GM19438 (cell line): ENCODE results near the gene UBE2J2.

Experiments used
- ATAC-seq: cut with Tn5 transposase; IDR thresholded peaks from one replicate; pipeline ENCODE4 v1.9.1; 2021; ENCODE audit warnings: low read depth; ENCODE audit not compliant: unreplicated experiment

Gene UBE2J2

DNA sequence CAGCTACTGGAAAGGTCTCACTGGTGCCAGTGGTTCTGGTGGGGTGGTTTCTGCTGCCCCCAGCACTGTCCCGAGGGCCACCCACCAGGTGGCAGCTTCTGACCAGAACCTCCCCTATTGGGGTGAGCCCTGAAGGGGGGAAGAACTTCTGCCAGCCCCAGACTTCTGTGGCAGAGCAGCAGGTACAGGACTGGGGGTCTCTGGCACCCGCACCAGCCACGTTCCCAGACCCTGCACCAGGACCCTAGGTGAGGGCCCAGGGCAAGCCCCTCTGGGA is 36.4 kb upstream of the UBE2J2 start:
- ATAC-seq, result no peak

DNA sequence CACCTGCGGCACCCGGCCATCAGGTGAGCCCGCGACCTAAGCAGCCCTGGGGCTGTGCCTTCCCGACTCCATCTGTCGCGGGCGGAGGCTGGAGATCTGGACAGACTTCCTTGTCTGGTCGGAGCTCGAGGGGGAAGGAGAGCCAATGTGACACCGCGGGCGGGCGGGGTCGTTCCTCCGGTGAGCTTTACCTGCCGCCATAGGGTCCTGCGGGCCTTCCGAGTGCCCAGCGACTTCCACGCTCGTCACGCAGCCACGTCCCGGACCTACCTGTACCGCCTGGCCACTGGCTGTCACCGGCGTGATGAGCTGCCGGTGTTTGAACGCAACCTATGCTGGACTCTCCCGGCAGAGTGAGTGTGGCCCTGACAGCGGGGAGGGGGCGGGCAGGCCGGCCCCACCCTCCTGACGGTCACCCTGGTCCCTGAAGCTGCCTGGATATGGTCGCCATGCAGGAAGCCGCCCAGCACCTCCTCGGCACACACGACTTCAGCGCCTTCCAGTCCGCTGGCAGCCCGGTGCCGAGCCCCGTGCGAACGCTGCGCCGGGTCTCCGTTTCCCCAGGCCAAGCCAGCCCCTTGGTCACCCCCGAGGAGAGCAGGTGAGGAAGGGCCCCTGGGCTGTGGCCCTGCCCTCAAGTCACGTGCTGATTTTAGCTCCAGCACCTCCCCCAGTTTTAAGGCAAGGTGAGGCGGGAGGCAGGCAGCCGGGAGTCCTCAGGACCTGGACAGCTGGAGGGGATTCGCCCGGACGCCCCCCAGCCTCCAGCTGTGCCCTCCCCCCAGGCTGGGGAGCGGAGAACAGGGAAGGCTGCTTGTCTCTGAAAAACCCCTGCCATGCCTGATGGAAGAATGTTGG is 35.8 kb upstream of the UBE2J2 start:
- no peak for ATAC-seq

DNA sequence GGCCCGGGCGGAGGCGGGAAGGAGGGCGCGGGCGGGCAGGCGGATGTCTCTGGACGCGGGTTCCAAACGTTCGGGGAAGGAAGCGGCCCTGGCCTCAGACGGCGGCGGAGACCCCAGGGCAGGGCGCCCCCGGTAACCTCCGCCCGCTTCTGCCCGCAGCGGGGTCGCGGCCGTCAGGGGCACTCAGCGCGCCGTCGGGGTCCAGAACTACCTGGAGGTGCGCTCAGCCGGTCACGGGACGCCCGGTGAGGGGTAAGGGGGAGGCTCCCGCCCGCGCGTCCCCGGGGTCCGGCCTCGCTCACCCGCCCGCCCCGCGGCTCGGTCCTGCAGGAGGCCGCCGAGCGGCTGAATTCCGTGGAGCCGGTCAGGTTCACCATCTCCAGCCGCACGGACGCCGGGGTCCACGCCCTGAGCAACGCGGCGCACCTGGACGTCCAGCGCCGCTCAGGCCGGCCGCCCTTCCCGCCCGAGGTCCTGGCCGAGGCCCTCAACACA is 35.1 kb upstream of the UBE2J2 start:
- ATAC-seq, result no peak

DNA sequence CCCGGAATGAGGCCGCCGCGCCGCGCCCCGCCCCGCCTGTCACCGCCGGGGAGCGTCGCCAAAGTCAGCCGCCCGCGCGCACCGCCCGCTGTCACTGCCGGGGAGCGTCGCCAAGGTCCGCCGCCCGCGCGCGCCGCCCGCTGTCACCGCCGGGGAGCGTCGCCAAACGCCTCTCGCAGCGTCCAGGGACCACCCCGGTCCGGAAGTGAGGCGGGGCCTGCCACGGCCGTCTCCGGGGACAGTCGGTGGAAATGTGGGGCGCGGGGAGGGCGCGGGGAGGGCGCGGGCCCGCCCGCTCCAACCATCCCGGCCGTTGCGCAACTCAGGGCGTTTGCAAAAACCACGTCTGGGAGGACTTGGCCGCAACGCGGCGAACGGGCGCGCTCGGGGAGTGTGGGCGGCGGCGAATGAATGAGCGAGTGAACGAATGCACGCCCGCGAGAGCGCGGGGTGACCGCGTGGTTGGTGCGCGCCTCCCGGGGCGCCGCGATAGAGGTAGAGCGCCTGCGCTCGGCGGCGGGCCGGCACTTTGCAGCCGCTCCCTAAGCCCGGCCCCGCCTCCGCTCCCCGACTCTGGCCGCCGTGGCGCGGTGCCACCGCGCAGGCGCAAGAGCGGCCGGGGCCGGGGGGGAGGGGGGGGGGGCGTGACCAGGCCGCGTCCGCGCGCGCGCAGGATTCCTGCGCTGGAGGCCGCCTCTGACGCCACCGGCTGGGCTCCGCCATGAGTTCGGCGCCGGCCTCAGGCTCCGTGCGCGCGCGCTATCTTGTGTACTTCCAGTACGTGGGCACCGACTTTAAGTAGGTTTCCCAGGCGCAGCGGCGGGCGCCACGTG is 34.5 kb upstream of the UBE2J2 start, which contains the start of the genes ACAP3 and PUSL1:
Gene ACAP3, minus strand, starts transcription at position 8 of the 833 bp plus-strand sequence. CDS start 115 bp downstream, outside the sequence.
Gene PUSL1, plus strand, starts transcription at position 675 of the 833 bp plus-strand sequence. Its CDS starts 47 bp downstream, at position 722.
- ATAC-seq, result peak; percentile 44

DNA sequence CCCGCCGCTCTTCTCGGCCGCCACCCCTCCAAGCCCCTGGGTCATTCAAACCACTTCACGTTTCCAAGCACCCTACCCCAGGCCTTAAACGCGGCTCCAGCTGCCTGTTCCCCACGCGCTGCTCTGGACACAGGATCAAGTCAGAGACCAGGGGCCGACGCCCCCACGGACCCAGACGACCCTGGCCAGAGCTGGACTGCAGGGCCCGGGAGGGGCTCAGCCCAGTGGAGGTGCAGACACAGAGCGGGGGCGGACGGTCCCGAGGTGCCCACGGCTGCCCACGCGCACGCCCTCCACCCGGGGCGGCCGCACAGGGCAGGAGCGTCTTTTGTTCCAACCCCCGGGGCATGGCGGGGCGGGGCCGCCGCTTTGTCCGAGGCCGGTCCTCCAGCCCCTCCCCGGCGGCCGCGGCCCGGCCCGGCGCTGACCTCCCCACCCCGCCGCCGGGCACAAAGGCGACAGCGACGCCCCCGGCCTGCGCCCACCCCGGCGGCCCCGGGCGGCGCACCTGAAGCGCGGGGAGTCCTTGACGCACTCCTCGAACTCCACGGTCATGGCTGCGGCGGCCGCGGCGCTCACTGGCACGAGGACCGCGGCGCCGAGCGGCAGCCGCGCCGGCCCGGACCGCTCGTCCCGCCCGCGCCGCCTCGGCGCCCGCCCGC is 33.7 kb upstream of the UBE2J2 start:
- peak; percentile 6 for ATAC-seq

DNA sequence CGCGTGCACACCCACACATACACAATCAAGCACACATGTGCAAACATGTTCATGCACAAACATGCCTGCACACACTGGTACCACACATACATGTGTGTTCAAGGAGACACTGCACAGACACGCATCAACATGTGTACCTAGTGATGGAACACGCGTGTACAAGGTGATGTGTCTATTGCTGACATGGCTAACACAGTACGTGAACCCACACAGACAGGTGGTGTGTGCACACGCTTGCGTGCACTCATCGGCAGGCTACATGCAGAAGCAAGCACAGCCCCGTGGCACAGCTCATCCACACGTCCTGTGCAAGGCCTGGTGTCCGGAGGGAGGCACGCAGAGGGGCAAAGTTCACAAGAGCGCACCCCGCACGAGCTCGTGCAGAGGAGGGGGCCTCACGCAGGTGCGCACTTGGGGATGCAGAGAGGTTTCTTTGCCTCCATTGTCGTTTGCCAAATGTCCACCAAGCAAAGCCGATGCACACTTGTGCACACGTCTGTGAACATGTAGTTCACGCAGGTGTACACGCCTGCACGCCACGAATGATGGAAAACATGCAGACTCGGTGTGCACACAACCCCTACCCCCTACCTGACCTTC is 33.1 kb upstream of the UBE2J2 start:
- no peak for ATAC-seq

DNA sequence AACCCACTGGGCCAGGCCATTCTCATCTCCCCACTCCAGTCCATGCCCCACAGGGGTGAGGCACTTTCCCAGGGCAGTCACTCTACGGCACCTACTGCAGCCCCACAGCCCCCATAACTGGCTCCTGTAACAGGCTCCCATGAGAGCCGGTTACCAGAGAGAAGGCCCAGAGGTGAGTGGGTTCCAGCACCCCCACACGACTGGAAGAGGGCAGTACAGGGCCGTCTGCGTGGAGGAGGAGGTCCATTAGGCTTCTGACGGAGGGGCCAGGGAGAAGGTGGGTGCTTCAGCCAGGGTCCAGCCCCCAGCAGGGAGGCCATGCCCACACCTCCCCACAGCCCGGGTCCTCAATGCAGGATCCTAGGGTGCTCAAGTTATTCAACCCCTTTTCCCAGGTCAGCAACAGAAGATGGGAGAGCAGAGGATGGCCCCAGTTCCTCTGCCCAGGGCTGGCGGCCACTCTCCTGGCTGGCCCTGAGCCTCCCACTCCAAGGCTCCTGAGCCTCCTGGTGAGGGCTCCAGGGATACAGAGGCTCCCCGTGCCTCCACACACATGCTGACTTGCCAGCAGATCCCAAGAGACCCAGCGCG is 32.5 kb upstream of the UBE2J2 start:
- no peak for ATAC-seq

DNA sequence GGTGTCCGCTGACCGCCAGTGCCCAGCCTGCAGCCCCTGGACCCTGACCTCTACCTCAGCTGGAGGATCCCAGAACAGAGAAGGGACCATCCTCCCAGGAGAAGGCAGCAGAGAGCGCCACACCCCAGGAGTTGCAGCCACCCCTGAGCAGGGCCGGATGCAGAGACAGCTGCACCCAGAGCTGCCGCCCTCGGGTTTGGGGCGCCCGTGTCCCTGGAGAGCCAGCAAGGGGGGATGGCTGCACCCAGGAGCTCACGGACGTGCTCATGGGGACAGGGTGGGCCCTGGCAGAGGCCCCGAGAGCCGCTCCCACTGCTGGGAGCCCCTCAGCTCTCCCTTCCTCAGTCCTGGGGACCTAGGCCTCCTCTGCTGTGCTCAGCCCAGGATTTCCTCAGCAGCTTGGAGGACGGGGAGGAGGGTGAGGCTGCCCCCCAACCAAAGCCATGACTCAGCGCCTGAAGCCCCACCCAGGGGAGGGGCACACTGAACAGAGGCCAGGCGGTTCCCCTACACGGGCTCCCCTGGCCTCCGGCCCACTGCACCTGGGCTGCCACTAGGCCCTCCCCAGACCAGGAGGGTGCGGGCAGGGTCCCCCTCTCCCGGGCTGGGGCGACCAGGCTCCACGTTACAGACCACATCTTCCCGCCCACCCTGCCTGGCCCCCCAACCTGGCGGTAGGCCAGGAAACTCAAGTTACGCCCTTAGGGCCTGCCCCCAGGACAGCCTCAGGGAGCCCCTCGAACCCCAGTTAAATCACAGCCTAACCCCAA is 31.8 kb upstream of the UBE2J2 start:
- peak; percentile 35 for ATAC-seq

DNA sequence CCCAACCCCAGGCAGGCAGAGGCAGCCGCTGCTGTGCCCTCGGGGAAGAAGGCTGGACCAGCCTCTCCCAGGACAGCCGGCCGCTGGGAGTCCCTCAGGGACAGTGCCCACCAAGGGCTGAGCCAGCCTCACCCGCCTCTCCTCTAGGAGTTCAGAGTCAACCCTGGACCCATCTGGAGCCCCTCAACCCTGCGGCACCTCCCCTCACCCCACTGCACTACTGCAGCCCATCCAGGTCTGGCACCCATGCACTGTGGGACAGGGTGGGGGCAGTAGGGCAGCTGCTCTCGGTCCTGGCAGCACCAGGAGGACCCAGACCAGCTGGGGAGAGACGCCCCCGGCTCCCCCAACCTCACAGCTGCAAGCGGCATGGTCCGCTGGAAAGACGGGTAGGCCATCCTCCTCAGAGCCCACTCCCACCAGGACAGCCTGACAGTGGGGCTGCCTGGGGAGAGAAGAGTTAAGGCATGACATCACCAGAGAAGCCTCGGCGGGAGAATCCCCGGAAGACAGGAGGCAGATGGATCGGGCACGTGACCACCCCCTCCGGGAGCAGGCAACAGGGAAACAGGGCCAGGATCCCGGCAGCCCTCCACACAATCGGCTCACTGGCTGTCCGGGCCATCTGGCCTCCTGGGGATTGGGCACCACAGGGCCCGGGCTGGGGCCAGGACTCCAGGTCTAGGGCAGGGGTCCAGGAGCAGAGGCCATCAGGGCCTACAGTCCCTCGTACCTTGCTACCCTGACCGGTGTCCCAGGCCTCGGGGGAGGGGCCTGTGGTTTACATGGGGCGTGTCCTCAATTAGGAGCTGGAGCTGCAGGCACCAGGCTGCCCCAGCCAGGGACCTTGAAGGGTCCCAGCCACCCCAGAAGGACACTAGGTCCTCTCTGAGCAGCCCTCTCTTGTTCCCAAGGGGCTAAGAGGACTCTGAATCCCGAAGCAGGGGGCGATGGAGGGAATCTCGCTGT is 31.0 kb upstream of the UBE2J2 start:
- ATAC-seq, result no peak

DNA sequence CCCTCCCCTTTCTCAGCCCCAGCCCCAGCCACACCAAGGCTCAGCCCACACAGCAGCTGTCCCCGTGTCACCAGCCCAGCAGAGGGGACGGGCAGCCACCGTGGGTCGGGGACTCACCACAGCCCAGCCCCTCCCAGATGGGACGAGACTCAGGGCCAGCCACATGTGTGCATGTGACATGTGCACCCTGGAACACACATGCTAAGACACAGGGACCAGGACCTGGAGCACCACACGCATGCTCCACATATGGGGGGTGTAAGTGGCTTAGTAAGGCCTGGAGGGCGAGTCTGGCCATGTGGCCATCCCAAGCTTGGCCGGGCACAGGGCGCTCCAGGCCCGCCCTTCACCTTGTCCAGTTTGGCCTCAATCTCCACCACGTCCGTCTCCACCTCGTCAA is 30.1 kb upstream of the UBE2J2 start:
- ATAC-seq, result no peak

DNA sequence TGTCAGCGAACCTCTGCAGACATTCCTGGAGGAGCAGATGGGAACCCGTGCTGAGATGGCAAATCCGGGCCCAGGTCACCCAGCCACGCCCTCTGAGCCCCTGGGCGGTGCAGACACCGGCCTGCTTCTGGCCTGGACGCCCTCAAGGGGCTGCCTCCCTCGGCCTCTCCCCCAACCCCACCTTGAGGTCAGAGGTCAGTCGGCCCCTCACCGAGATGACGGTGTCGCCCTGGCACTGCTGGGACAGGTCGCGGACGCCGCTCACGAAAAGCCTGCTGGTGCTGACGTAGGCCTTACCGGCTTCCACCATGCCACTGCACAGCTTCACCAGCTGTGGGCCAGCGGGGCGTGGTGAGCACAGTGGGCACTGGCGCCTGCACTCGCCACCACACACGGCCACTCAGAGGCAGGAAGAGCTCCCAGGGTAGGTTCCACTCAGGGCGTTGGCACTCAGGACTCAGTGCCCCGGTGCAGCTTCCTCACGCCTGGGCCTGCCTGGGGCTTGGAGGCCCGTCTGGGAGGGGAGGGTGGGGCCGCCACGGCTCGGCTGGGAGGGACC is 29.4 kb upstream of the UBE2J2 start:
- ATAC-seq, result no peak

DNA sequence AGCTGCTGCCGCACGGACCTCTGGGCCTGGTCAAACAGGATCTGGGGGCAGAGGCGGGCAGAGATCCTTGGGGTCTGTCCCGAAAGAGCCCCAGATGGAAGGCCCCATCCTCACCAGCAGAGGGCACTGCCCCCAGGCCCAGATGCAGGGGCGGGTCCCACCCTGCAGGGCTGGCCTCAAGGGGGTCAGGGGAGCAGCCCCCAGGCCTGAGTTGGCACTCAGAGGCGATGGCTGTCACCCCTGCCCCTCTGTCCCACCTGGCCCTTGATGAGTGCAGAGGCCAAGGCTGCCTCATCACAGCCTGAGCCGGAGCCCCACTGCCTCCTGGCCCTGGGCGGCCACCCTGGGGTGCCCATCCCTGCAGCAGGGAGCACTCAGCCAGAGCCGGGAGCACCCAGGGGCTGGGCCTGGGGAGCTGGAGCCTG is 28.4 kb upstream of the UBE2J2 start:
- no peak for ATAC-seq

DNA sequence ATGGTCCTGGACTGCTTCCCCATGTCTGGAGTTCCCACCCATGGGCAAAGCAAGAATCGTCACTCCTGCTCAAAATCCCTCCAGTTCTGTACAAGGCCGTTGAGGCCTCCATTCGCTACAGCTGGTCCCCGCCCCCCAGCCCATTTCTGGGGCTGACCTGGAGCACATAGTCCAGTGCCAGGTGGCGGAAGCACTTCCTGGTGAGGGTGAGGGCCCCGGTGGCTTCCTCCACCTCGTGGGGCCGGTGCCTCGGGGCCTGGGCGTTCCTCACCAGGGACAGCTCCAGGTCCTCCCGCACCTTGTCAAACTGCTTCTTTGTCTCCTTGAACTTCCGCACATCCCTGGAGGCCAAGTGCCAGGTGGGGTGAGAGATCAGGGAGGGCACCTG is 26.7 kb upstream of the UBE2J2 start:
- no peak for ATAC-seq

DNA sequence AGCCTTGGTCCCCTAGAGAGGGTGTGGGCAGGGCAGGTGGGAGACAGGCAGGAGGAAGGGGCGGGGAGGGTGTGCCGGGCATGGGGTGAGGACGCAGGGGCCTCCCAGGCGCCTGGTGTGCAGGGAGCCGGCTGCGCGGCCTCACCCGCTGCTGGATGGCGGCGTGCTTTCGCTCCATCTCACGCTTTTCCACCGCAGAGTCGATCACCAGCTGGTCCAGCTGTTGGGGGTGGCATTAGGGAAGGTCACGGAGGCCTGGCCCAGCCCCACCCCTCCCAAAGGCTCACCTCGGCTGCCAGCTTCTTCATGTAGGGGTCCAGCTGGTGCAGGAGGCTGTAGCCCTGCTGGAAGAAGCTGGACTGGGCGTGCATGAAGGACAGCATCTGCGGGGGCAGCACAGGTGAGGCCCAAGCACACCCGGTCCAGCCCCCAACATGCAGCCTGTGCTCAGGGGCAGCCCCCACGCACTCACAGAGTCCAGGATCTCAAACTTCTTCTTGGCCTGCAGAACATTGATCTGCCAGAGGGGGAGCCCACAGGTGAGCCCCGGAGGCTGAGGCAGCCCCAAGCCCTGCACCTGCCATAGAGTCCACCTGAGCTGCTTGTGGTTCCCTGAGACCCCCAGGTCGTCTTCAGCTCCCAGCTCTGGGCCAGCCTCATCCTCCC is 26.2 kb upstream of the UBE2J2 start:
- ATAC-seq, result no peak

DNA sequence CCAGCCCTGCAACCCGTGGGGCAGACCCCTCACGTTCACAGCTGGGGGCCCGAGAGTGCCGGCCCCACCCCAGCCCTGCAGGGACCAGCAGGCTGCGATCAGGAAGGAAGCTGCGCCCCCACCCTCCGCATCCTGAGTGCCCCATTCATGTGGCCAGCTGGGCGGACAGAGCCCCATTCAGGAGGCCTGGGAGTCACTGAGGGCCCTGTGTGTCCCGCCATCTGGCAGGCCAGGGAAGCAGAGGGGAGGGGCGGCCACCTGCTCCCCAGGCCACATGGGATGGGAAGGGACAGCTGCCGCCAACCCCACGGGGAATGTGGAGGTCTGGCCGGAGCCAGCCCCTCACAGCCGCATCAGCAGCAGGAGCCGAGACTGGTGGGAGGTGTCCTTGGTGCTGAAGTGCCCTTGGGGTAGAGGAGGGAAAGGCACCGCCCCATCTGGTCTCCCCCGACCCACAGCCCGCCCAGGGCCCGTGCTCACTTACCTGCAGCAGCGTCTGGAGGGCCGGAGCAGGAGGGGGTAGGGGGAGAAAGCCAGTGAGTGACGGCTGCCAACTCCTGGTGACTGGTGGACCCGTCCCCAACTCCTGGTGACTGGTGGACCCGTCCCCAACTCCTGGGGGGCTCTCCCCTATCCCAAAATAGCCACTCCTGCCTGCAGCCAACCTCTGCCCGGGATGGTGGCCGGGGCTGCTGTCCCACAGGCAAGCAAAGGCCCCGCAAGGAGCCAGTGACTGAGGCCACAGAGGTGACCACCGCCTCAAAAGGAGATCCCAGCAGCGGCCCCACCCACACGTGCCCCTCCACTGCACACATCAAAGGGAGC is 25.4 kb upstream of the UBE2J2 start:
- no peak for ATAC-seq

DNA sequence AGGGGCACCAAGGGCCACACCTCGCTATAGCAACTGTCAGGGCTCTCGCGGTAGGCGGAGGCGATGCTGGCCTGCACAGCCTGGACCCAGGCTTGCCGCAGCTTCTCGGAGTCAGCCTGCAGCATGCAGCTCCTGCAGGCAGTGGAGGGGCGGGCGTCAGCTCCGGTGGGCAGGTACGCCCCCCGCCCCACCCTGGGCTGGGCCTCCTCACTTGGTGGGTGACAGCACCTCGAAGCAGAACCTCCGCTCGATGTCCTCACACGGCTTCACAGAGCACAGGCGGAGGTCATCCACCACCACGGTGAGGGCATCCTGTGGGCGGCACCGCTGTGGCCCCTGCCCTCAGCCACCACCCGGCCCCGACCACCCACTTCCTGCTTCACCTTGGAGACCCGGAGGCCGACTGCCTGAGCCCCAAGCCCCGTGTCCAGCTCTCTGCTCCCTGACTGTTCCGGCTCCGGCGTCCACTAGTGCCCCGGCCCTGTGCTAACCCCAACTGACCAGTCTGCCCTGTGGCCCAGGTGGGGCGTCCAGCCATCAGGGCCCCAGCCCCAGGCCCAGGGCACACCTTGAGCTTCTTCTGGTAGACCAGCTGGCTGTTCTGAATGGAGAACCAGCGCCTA is 24.3 kb upstream of the UBE2J2 start:
- ATAC-seq, result no peak
